Uterus (tissue), 2 donors: Measurements from ENCODE around the gene PRKRA.

ENCODE experiments used
- CTCF ChIP-seq, 4 experiments: fragments of 200-600 bp in 2 of 4; fragments of 450-650 bp in 2 of 4; sonication (generic) in 2 of 4; IDR thresholded peaks; one replicate each; pipeline ENCODE4 v1.5.1; 2016 to 2019; ENCODE audit warnings: antibody characterized with exemption in 4 of 4, mild to moderate bottlenecking in 2 of 4, moderate library complexity in 1 of 4
- POLR2A ChIP-seq, 2 donors: fragments of 450-650 bp; IDR thresholded peaks; one replicate each; pipeline ENCODE4 v1.6.1; 2016; ENCODE audit warnings: antibody characterized with exemption in 2 of 2, mild to moderate bottlenecking in 1 of 2, moderate library complexity in 1 of 2

DNA sequence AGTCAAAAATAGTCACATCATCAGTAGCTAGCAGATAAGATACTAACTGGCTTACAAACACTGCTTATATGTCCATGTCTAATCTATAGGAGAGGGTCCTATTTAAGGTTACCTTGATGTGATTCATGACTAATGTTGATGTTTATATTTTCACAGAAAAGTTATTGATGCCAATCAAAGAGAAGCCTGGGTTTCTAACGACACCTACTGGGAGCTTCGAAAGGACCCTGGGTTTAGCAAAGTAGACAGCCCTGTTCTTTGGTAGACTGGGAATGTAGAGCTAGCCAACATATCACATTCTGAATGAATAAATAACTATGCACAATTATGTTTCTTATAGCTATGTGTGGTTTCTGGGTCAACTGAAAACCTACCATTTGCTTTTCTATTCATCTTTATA is 55.7 kb downstream of the PRKRA start:
- TF ChIP-seq CTCF (IDR thresholded peaks at IDR 0.05) = no peak
- TF ChIP-seq POLR2A (IDR thresholded peaks at IDR 0.05) = no peak
